ENCODE data around the gene ASIC4. TPM values are rescaled to one million over a fixed set of nuclear protein-coding genes. Genes with fewer than 3 reads are reported as not detected.

Gene ASIC4
- total and polyA plus RNA-seq, 7 donors = under 0.01 to 0.07 TPM; not detected in 5

GRCh38 chr2:219527472-219527871, 13.2 kb downstream of the ASIC4 start:
- TF ChIP-seq POLR2A (IDR thresholded peaks at IDR 0.05) (no peak), CTCF (IDR thresholded peaks at IDR 0.05) (no peak), EP300 (IDR thresholded peaks at IDR 0.05) (no peak), POLR2AphosphoS5 (IDR thresholded peaks at IDR 0.05) (no peak)
- 46 to 60% methylated on average over 5 of the region's 5 CpGs for WGBS, 2 donors
- no peak for DNase-seq
- Histone ChIP-seq H3K4me1 (peaks cover 0 to 20% (median 14%) of the 10 kb centered on the region in 4 donors), H3K9me3 (no peaks in the 10 kb centered on the region), H3K36me3 (no peaks in the 10 kb centered on the region), H3K27ac (no peak overlapping the region), H3K27me3 (peaks cover 0 to 14% (median 0%) of the 10 kb centered on the region in 3 donors), H3K4me3 (no peak overlapping the region)
- intact Hi-C loops (cut with DNase I) = no loop called here

- H3K27me3 ChIP-seq = no peaks in the 10 kb centered on the region
- peak; percentile 93 for DNase-seq
Observed at GRCh38 chr2:219530048-219530963, 16.0 kb downstream of the ASIC4 start.

GRCh38 chr2:219531639-219532377, 17.5 kb downstream of the ASIC4 start:
- no peaks in the 10 kb centered on the region for H3K36me3 ChIP-seq
- WGBS, 2 donors = 74 to 80% methylated on average over 20 of the region's 20 CpGs
- TF ChIP-seq CTCF (IDR thresholded peaks at IDR 0.05) = no peak
- TF ChIP-seq EP300 (IDR thresholded peaks at IDR 0.05) = no peak
- TF ChIP-seq POLR2AphosphoS5 (IDR thresholded peaks at IDR 0.05) = no peak
- TF ChIP-seq POLR2A (IDR thresholded peaks at IDR 0.05) = no peak
- H3K27ac ChIP-seq = no peak overlapping the region
- H3K27me3 ChIP-seq = no peaks in the 10 kb centered on the region
- H3K4me1 ChIP-seq = peaks cover 0 to 9% (median 3%) of the 10 kb centered on the region in 4 donors
- no peaks in the 10 kb centered on the region for H3K9me3 ChIP-seq
- intact Hi-C loops (cut with DNase I) = no loop called here
- no peak overlapping the region for H3K4me3 ChIP-seq
- DNase-seq = no peak

More at GRCh38 chr2:219530048-219530963, 16.0 kb downstream of the ASIC4 start:
- 13 to 15% methylated on average over 21 of the region's 21 CpGs for WGBS, 2 donors
- Histone ChIP-seq H3K4me1 (peaks cover 0 to 9% (median 3%) of the 10 kb centered on the region in 4 donors), H3K4me3 (peak overlapping the region in 2 of 4 donors; percentile 19 to 24), H3K36me3 (no peaks in the 10 kb centered on the region), H3K9me3 (no peaks in the 10 kb centered on the region), H3K27ac (peak overlapping the region in 1 of 4 donors; percentile 34)
- intact Hi-C loops (cut with DNase I) = loop anchor here (1.0 kb wide), 2 partner anchors 54 to 127 kb away; no protein-coding TSS in a partner anchor
- TF ChIP-seq EP300 (IDR thresholded peaks at IDR 0.05) = no peak
- no peak for TF ChIP-seq POLR2AphosphoS5 (IDR thresholded peaks at IDR 0.05)
- TF ChIP-seq CTCF (IDR thresholded peaks at IDR 0.05) = peak; percentile 96 to 98 (median 98)

- Histone ChIP-seq H3K4me1 (peaks cover 0 to 9% (median 3%) of the 10 kb centered on the region in 4 donors), H3K9me3 (no peaks in the 10 kb centered on the region), H3K36me3 (no peaks in the 10 kb centered on the region), H3K27me3 (no peaks in the 10 kb centered on the region), H3K27ac (no peak overlapping the region), H3K4me3 (no peak overlapping the region)
- TF ChIP-seq POLR2A (IDR thresholded peaks at IDR 0.05) = no peak
- TF ChIP-seq CTCF (IDR thresholded peaks at IDR 0.05) = no peak
- TF ChIP-seq POLR2AphosphoS5 (IDR thresholded peaks at IDR 0.05) = no peak
- TF ChIP-seq EP300 (IDR thresholded peaks at IDR 0.05) = no peak
- DNase-seq = no peak
- intact Hi-C loops (cut with DNase I) = no loop called here
- 68 to 79% methylated on average over 8 of the region's 8 CpGs for WGBS, 2 donors
Observed at GRCh38 chr2:219532378-219532649, 18.0 kb downstream of the ASIC4 start.
